GM10266 (cell line): Measurements from ENCODE around the gene VPS45.

Source experiments
- DNase-seq: peaks from one replicate; pipeline ENCODE4 v3.0.0; 2012; ENCODE audit errors: extremely low spot score
- TF ChIP-seq, protein P1 (sequence below): IDR thresholded peaks from 2 replicates; pipeline ENCODE4 v1.5.1; 2012; ENCODE audit warnings: mild to moderate bottlenecking, low read depth; ENCODE audit not compliant: control insufficient read depth, insufficient read depth; ENCODE audit errors: missing control alignments

VPS45 gene

DNA sequence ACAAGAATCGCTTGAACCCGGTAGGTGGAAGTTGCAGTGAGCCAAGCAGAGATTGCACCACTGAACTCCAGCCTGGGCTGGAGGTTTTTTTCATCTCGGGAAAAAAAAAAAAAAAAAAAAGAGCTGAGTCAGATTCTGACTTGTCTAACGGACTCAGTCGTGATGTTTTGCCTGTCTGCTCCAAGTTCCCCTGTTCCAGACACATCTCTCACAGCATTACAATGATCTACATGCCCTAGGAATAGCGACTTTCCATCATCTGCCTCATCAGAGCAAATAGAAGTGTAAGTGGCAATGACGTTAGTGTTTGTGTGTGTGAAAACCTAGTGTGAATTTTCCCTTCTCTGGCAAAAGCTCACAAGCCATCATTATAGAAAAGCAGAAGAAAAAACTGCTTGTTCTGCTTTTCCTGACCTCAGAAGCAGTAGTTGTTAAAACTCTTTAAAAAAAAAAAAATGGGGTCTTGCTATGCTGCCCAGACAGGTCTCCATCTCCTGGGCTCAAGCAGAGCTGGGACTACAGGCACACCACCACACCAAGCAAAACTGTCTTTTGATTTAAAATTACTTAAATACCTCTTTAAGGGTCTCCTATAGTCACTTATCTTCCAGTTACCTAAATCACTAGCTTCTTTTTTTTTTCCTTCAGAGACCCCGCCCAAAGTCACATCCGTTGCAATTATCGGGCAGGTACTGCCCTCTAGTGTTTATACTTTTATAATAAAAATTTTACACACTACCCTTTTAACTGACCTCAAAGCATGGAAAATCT, 119.4 kb downstream of the VPS45 start:
- peak; percentile 32 for DNase-seq
- TF ChIP-seq, protein P1, sequence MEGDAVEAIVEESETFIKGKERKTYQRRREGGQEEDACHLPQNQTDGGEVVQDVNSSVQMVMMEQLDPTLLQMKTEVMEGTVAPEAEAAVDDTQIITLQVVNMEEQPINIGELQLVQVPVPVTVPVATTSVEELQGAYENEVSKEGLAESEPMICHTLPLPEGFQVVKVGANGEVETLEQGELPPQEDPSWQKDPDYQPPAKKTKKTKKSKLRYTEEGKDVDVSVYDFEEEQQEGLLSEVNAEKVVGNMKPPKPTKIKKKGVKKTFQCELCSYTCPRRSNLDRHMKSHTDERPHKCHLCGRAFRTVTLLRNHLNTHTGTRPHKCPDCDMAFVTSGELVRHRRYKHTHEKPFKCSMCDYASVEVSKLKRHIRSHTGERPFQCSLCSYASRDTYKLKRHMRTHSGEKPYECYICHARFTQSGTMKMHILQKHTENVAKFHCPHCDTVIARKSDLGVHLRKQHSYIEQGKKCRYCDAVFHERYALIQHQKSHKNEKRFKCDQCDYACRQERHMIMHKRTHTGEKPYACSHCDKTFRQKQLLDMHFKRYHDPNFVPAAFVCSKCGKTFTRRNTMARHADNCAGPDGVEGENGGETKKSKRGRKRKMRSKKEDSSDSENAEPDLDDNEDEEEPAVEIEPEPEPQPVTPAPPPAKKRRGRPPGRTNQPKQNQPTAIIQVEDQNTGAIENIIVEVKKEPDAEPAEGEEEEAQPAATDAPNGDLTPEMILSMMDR: peak; percentile 33

DNA sequence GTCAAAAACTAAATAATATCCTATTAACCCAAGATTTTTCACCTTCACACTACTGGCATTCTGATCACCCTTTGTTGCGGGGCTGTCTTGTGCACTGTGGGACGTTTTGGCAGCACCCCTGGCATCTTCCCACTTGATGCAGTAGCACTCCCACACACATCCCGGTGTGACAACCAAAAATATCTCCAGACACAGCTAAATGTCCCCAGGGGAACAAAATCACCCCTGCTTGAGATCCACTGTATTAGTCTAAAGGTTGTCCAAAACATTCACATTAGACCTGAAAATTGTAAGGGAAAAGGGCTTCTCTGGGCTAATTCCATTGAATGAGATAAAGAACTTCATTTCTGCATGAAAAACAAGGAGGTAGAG, 120.0 kb downstream of the VPS45 start:
- TF ChIP-seq, protein P1: no peak
- DNase-seq: no peak

DNA sequence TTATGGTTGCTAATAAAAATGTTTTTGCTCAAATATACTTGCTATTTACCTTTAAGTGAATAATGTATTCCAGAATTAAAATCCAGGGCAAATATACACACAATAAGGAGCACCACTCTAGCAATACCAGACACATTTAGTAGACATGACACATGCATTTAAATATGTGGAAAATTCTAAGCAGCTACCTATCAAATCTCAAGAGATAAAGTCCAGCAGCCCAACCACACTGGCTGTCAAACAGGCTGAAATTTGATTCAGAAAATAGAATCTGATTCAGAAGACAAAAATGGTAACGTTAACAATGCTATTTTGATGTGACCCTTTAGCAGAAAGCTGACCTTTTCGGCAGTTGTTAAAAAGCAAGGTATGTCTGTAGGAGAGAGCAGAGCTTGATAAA, 124.4 kb downstream of the VPS45 start:
- DNase-seq: no peak
- TF ChIP-seq, protein P1: no peak

DNA sequence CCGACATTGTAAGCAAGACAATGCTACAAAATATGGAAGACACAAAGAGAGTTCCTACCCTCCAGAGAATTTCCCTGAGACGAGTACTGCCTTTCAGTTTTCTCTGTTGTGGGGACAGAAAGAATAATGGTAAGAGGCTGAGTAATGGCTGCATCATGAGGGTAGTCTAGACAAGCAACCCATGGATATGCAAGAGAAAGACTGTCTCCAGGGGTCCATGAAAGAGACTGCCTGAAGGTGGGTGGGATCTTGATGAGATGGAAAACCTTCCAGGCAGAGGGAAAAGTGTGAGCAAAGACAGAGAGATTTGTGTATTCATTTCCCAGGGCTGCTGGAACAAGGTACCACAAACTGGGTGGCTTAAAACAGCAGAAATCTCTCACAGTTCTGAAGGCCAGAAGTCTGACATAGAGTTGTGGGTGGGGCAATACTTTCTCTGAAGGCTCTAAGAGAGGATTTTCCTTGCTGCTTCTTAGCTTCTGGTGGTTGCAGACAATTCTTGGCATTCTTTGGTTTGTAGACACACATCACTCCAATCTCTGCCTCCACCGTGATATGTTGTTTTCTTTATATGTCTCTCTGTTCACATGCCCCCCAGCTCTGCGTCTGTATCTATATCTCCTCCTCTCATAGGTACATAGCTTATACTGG, 126.9 kb downstream of the VPS45 start:
- DNase-seq: no peak
- TF ChIP-seq, protein P1: no peak
